HG02943 (cell line): Measurements from ENCODE around the gene ANKRD22.

Source experiments
- ATAC-seq: cut with Tn5 transposase; IDR thresholded peaks from one replicate; pipeline ENCODE4 v1.9.1; 2021; ENCODE audit warnings: mild to moderate bottlenecking, low read depth, moderate library complexity; ENCODE audit not compliant: unreplicated experiment

The ANKRD22 gene

DNA sequence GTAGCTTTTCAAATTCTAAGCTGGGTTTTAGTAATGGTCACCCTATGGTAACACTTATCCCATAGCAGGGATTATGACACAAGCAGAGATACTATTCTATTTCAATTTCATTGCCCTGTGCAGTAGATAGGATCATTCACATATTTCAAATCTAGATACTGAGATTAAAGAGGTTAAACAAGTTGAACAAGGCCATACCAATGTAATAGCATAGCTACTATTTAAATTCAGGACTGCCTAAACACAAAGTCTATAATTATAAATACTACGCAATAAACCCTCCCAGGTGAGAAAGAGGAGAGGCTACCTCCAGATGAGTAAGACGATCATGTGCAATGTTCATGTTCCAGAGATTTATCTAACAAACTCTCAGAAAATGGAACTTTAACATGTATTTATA, 48.0 kb downstream of the ANKRD22 start:
- ATAC-seq: no peak

DNA sequence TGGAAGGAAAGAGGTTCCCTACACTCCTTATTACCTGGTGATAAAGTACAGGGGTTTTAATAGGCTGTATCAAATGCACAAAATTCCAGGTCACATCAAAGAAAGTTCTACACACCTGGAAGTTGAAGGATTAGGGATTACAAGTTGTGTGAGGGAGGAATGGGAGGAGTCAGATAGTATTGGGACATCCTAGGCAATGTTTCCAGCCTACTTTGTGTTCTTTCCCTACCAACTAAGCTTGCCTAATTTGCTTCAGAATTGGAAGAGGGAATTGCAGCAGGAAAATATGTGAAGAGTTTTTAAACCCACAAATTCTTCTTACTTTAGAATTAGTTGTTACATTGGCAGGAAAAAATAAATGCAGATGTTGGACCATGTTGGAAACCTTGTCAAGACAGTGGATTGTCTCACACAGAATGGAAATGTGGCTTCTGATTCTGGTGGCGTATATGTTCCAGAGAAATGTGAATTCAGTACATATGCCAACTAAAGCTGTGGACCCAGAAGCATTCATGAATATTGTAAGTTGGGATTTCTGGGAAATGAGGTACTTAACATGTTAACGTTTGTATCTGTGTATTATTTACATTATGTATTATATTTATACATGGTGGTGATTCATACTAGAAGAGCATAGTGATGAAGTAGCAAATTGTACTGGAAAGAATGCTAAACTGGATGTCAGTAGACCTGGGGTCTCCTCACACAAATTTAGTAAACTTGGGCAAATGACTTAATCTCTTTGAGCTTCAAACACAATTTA, 48.9 kb downstream of the ANKRD22 start, which contains the start of gene LIPM:
Gene LIPM, plus strand, starts transcription at position 208 of the 763 bp plus-strand sequence. Its CDS starts 167 bp downstream, at position 375.
- ATAC-seq: no peak

DNA sequence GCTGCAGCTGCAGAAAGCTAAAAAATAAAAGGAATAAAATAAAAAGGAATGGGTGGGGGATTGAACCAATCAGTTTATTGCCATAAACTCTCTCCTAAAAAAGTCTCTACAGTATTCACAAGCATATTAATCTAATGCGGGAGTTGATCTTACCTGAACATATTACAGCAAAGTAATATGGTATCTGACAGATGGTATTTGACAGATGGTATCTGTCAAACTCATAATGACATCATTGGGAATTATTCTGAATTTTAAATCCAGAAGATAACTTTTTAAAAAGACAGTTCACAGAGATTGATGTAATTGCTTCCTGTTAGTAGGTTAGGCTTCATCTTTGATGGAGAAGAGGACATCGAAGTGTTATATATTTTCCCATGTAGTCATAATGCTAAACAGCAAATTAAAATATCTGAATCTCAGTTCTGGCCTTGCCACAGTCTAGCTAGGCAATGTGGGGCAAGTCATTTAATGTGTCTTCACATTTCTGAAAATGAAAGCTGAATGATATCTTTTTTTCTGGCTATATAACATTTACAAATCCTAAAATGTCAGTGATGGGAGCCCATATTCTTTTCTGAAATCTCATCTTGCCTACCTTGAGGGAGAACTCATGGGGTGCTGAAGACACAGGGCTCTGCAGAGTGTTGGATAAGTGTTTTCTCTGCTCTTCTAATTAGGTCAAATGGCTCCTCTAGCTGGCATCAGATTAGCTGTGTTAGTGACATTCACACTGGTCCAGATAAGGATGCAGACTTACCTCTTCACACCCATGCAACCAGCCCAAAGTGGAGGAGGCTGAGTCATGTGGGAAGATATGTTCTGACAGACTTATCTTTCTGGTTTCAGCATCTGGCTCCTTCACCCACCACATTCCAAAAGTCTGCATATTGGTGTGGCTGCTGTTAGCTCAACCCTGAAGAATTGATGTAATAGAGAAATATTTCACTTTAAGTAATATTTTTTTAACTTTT, 51.2 kb downstream of the ANKRD22 start:
- ATAC-seq: no peak

DNA sequence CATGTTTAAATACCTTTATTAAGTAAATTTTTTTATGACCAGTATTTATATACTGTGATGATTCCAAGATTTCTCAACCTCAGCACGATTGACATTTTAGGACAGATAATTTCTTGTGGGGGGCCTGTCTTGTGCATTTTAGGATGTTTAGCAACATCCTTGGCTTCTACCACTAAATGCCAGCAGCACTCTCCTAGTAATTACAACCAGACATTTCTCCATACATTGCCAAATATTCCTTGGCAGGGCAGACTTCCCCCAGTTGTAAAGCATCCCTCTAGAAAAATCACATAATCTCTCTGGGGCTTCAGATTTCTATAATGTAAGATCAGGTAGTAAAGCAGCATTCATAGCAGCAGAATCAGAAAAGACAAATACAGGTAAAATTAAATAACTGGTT, 56.9 kb downstream of the ANKRD22 start:
- ATAC-seq: no peak

DNA sequence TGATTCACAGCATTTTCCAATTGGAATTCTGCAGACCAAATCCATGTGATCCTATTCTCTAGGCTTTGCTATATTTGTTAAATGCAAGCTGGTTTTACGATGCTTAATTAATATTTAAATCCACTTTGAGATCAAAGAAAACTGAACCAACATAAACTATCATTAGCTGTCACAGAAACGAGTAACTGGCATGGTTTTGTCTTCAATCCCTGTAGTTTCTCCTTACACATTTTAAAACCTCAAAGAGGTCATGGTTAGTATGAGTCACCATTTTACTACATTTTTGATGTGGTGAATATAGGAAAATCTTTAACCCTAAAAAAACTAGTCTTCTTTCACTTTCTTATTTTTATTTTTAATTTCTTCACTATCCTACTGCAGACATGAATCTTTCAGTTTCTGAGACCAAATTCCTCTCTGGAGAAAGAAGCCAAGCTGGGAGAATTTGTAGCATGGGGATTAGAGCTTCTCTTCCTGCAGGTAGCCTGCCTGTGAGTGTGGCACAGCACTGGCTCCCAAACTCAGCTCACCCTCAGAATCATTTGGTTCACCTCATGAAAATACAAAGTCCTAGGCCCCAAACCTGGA, 57.8 kb downstream of the ANKRD22 start:
- no peak for ATAC-seq

DNA sequence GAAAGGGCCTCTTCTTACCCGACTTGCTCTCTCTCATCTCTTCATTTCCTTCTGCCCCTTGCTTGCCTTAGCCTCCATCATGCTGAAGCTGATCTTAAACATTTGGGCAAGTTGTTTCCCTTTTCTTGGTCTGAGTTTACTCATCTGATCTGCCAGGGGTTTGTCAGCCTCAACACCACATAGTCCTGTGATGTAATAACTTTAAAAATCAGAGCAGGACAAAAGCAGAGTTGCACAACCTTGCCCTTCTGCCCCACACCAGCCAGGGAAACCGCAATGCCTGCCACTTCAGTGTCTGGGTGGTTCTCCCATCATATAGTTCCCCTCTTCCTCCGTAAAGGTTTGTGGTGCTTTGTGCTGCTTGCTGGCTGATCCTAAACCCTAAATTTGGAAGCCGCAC, 59.0 kb downstream of the ANKRD22 start:
- ATAC-seq: no peak

DNA sequence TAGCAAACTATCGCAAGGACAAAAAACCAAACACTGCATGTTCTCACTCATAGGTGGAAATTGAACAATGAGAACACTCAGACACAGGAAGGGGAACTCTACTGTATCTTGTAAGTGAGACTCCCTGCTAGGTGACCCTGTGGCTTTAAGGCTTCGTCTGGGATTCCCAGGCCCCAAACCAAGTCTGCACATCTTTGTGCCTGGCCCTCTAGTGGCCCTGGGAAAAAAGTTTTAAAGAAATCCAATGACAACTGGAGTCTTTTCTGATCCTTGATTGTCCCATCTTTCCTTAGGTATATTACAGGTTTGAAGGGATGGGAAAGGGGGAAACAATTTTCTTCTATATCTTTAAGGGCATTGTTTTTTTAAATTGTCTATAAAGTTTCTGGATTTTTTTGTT, 59.7 kb downstream of the ANKRD22 start:
- ATAC-seq: no peak

DNA sequence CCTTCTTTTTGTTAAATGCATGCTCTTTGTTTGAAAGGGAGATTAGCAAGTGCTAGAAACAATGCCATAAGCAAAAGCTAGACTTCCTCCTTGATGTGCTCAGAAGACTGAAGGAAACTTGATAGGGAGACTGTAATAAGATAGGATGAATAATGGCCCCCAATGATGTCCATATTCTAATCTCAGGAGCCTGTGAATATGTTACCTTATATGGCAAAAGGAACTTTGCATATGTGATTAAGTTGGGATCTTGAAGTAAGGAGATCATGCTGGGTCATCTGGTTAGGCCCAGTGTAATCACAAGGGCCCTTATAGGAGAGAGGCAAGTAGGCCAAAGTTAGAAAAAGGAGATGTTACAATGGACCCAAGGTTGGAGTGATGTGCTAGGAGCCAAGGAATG, 62.7 kb downstream of the ANKRD22 start:
- ATAC-seq: no peak

DNA sequence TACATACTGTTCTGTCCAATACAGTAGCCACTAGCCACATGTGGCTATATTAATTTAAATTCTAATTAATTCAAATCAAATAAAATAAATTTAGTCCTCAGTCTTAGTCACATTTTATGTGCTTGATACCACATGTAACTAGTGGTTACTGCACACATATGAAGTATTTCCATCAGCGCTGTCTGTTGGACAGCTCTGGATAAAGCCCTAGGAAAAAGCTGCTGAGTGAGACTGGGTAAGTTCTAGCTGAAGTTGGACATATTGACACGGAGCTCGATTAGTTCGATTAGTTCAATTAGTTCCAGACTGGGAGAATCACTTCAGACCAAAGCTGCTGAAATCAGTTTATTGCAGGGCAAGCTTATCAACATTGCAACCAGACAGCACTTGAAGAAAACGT, 64.2 kb downstream of the ANKRD22 start:
- no peak for ATAC-seq

DNA sequence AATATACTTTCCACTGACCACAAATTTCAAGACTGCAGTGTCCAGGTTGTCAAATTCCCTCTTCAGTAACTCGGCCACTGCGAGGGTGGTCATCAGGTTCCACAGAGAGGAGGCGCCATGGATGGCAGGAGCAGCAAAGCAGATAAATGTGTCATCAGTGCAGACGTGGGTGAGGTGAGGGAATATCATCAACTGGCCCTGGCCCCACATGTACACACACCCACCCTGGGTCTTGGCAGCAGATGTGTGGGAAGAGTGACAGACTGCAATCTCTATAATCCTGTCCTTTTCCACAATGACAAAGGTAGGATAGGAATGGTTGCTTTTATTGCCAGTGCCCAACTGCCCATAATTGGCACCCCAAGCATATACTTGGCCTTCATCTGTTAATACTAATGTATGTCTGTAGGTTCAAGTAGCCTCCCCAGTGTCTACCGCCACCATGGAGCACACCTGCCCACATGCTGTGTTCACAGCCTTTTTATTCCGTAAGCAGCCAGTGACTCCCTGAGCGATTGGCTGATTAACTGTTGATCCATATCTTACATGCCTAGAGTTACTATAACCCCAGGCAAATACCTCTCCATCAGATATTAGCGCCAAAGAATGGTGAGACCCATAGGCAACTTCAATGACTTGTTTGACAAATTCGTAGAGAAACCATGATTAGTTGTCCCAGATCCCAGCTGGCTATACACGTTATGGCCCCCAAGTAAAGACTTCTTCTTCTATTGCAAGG, 65.4 kb downstream of the ANKRD22 start:
- ATAC-seq: no peak

DNA sequence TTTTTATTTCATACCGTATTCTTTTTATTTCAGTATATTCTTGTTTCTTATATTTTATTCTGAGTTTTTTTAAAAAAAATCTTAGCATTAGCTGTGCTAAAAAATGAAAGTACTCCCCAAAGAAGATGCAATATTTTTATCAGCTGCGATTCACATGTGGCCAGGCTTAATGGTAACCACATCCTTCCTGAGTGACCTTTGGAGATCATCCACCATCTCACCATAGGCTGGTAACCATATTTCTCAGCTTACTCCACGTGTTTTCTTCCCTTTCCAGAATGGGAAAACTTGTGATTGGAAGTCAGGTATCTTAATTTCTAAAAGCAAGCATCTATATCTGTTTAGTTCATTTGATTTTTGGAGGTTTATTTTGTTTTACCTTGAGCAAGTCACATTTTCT, 67.9 kb downstream of the ANKRD22 start:
- ATAC-seq: no peak

DNA sequence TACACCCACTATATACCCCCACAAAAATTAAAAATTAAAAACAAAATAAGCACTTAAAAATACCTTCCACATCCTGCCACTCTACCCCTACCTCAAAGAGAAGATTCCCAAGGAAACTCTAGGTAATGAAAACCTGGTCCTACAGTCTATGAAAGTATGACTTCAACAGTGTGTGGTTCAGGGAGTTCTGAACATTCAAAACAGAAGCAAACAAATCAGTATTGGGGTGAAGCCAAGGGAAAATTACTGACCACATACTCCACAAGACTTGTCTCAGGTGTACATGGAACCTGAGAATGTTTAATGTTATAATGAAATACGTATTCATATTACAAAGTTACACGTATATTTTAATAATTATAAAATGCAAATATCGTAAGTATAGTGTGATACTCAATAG, 69.4 kb downstream of the ANKRD22 start:
- no peak for ATAC-seq

DNA sequence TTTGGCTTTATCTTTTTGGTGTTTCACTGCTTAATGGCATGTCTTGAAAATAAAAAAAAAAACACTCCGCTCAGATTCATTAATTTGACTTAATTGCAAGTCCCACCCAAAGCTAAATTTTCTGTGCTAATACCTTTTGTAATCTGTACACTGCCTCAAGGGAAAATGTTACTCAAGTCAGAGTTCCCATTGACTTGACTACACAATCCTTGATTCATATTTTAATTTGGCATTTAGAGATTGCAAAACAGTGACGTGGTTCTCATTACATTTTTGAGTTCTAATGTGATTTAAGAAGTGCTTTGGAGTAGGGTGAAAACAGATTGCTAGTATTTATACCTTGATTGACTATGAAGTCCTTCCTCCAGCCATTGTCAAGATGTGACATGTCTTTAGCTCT, 70.4 kb downstream of the ANKRD22 start:
- no peak for ATAC-seq
